ENCODE results near the gene MOK. TPM values are rescaled to one million over a fixed set of nuclear protein-coding genes. Genes with fewer than 3 reads are reported as not detected.
"Not testable (repeated sequence)": the region's sequence is repeated elsewhere in the genome, so short reads cannot be mapped to it uniquely, and the experiment has no call there.

The MOK gene, protein sequence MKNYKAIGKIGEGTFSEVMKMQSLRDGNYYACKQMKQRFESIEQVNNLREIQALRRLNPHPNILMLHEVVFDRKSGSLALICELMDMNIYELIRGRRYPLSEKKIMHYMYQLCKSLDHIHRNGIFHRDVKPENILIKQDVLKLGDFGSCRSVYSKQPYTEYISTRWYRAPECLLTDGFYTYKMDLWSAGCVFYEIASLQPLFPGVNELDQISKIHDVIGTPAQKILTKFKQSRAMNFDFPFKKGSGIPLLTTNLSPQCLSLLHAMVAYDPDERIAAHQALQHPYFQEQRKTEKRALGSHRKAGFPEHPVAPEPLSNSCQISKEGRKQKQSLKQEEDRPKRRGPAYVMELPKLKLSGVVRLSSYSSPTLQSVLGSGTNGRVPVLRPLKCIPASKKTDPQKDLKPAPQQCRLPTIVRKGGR
- polyA plus RNA-seq (2013, experiment 1 of 2; ENCODE audit: insufficient read length) = 6.3 TPM
- 6.8 TPM for polyA plus RNA-seq (2013, experiment 2 of 2; ENCODE audit: insufficient read length)

DNA sequence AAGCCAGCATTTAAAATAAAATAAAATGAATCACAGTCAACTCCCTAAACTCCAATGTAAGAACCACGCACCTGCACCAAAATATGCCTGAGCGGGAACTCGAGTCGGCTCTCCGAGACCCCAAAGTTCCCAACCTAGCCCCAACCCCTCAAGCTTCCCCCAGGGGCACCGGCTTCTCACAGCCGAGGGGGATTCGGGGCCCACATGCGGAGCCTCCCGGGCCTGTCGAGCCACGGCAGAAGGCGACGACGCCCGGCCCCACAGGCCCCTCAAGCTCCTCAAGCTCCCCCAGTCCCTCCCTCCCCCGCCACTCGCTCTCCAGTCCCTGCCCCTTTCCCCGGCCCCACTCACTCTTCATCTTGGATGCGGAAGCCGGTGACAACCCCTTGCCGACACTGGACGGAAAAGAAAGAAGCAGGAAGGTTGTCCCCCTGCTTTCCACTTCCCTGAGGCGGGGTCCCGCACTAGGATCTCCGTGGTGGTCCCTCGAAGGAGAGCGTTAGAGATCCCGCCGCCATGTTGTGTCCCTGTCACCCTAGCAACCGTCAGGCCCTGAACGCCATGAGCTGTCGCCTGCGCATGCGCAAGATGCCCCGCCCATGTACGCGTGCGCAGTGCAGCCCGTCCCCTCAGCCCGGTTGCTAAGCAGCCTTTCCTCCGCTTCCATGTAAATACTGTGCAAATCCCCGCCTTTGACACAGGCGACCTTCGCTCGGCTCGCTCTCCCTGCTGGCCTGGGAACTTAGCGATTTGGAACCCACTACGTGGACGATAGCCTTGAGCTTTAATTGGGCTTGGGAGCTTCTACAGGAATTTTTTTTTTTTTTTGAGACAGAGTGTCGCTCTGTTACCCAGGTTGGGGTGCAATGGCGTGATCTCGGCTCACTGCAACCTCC lies at the start of gene MOK:
MOK (minus strand) TSS at position 554 of the 896 bp plus-strand sequence; CDS start at position 358, 196 bp downstream.
- DNase-seq = peak; percentile 93

DNA sequence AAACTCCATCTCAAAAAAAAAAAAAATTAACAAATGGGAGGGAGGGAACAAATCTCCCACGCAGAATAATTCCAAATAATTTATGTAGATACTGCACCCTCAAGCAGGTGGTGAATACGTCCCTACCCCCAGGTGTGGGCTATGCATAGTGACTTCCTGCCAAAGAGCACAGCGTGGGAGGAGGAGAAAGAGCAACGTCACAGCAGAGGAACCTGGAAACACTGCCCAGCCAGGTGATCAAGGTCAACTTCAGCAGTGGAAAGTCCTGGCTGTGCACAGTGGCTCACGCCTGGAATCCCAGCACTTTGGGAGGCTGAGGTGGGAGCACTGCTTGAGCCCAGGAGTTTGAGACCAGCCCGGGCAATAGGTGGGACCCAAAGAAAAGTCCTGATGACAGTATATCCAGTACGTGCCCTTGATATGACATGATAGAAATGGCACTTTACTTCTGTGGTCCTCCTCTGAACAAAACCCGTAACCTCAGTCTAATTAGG lies 48.2 kb upstream of the MOK start:
- no peak for DNase-seq

DNA sequence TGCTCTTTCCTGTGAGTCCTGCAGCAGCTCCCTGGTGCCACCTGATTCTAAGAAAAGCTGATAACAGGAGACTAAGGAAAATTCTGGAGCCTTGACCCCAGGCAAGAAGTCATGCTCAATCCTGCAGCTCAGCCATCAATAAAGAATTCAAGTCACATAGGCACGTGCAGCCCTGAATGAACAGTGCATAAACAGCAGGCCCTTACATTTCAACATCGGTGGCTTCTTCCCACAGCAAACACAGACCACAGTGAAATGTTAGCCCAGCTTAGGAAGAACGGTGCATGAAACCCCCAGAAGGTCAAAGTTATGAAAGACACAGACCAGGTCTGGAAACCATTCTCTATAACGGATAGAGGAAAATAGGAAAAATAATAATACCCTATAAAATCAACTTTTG lies 47.2 kb upstream of the MOK start:
- DNase-seq = no peak

DNA sequence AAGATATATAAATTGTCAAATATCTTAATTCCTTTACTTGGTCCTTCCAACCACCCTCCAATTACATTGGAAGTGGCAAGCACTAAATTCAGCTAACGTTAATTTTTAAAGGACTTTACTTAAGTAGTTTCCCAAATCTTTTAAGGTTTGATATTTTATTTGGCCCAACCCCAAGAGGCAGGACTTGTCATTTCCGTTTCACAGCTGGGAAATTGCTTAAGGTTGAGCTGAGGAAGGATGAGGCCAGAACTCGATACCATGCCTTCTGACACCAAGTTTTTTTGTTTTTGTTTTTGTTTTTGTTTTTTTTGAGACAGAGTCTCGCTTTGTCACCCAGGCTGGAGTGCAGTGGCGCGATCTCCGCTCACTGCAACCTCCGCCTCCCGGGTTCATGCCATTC lies 46.6 kb upstream of the MOK start:
- not testable (repeated sequence) for DNase-seq

DNA sequence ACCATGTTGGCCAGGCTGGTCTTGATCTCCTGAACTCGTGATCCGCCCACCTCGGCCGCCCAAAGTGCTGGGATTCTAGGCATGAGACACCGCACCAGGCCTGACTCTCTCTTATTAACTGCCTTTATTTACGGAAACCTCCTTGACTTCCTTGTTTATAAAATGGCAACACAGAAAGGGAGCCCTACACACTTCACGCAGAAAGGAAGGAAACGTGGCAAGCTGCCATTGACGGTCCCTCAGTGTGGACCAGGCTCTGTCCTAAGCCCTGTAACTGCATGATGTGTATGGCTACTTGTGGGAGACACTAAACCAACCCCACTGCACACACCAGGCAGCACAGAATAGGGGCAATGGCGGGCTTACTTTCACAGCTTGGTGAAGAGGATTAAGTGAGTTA lies 46.1 kb upstream of the MOK start:
- DNase-seq = no peak

DNA sequence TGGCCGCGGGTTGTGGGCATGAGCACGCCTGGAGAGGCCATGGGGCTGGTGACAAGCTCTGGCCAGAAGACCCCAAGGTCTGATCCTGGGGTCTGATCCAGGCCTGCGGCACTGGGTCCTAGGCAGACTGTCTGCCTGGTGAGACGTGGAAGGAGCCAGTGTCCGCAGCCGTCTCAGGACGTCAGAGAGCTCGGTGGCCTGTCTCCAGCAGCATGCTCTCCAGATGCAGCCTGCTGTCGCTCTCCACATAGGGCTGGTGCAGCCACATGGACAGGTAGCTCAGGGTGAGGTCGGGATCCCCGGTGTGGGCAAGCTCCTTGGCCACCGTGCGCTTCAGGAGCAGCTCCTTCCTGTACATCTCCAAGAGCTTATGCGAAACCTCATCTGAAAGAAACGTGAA lies 43.4 kb upstream of the MOK start:
- DNase-seq = no peak

DNA sequence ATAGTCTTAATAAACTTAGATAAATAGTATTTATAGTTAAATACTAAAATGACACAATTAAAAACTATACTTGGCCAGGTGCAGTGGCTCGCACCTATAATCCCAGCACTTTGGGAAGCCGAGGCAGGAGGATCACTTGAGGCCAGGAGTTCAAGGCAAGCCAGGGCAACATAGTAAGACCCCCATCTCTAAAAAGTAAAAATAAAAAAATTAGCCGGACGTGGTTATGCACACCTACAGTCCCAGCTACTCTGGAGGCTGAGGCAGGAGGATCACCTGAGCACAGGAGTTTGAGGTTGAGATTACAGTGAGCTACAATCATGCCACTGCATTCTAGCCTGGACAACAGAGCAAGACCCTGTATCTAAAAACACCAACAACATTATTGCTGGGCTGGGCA lies 41.7 kb upstream of the MOK start:
- no peak for DNase-seq

DNA sequence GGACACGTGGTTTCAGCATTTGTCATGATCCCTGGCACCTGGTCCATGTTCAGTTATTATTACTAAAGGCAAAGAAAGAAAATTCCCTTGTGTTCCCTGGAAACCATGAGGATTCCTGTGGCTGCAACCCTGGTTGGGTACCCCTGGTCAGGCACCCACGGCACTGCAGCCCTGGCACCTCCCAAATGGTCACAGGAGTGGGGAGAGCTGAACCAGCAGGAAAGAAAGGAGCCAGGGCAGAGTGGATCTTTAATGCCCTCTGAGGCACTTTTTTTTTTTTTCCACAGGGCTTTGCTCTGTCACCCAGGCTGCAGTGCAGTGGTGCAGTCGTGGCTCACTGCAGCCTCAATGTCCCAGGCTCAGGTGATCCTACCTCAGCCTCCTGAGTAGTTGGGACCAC lies 40.3 kb upstream of the MOK start:
- DNase-seq = no peak

DNA sequence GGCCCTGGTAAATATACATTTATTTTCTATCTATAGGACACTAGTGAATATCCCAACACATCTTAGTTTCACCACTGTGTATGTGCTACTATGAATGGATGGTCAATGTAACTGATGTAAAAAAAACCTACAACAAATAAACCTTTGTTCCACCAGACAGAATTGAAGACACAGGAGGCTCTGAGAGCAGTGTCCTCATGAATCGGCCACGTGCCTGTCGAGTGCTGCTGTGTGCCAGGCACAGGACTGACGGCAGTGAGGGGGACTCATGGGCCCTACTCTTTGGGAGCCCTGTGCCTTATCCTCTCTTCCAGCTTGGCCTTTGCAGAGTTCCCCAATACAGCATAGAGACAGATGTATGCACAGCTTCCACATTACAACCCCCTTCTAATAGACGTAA lies 39.5 kb upstream of the MOK start:
- no peak for DNase-seq

DNA sequence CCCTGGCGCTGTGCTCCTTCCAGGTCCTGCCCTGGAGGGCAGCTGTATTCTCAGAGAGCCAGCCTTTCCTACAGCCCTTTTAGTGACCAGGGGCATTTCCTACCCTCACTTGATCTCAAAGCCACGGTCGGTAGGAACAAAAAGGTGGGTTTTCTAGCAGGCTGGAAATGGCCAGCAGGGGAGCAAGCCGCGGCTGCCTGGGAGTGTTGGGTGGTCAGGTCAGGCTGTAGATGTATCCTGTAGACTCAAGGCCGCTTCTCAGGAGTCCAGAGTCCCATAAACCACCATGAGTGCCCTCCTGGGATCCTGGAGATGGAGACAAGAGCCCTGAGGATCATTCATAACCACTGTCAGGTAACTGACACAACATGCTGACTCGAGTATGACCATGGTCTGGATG lies 39.1 kb upstream of the MOK start:
- no peak for DNase-seq

DNA sequence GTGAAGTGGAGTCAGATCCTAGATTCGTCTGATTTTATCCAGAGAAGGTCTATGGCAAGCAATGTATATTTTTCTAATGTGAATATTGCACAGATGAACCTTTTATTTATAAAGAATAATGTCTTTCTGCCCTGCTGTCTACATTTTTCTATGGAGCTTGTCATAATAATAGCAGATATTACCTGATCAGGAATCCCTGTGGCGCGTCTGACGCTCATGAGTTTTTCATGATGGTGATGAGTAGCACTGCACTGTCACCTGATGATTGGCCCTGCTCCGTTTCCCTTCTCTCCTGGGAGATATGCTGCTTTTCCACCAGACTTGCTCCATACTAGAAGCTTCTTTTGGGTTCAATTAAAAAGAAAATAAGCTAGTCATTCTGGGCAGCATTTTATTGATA lies 37.3 kb upstream of the MOK start:
- DNase-seq = no peak

DNA sequence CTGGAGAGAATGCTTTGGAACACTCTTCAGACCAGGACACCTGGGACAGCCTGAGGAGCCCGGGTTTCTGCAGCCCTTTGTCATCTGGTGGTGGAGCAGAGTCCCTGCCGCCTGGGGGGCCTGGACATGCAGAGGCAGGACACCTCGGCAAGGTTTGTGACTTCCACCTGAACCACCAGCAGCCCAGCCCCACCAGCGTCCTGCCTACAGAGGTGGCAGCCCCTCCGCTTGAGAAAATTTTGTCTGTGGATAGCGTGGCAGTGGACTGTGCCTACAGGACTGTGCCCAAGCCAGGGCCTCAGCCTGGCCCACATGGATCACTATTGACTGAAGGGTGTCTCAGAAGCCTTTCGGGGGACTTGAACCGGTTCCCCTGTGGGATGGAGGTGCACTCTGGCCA lies 36.6 kb upstream of the MOK start:
- DNase-seq = no peak

DNA sequence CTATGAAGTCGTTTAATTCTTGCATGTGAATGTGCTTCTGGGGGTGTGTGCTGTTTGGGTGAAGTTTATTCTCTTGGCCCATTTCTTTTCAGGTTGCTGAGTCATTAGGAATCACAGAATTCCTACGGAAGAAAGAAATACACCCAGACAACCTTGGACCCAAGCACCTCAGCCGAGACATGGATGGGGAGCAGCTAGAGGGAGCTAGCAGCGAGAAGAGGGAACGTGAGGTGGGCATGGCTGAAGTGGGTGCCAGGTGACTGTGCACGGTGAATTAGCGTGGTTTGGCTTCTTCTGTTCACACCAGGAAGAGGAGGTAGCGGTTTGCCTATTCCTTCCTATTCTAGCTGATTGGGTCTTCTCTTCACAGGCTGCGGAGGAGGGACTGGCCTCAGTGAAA lies 33.8 kb upstream of the MOK start:
- DNase-seq = no peak

DNA sequence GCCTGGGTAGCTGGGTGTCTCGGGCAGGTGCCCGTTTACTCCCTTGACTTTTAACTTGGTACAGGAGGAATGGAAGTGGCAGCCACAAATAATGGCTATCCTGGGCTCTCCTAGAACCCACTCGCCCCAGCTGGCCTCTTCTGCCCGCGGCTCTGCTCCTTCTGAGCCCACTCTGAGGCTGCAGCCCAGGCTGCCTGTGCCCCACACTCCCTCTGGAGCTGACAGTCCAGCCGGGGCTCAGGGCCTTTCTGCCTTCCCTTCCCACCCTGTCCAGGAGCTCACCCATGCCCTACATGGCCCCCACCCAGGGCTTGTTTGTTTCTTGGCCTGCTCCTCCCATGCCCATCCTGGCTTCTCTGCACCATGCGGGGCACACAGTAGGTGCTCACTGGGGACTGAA lies 30.2 kb upstream of the MOK start:
- DNase-seq = no peak

DNA sequence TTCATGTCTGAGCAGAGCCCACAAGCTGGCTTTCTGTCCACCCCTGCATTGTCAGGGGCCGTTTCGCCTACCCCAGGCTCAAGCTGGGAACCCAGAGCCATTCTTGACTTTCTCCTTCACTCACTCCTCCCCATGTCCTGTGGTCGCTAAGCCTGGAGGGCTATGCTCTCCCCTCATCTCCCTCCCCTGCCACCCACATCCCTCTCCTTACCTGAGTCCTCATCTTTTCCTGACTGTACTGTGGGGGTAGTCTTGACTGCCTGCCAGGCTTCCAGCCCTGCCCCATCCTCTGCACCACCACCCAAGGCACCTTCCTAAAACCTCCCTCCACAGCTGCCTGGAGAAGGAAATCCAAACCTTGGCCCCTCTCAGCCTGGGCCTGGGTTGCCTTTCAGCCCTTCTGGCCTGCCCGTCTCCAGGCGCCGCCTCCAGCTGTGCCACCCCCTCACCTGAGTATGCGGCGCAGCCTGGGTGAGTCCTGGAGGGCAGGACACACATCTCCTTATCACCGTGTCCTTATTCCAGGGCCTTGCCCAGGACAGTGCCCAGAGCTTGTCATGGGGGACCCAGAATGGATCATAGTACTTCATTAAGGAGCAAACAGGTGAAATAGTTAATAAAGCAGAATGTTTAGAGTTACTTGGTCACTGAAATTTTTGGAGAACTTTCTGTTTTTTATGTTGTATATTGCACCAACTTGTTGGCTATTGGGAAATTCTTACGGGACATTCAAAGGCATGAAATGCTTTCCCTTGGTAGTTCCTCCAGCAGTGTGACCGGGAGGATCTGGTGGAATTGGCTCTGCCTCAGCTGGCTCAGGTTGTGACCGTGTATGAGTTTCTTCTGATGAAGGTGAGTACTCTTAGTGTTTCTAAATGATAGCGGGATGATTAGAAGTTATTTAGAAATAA lies 29.1 kb upstream of the MOK start:
- no peak for DNase-seq

DNA sequence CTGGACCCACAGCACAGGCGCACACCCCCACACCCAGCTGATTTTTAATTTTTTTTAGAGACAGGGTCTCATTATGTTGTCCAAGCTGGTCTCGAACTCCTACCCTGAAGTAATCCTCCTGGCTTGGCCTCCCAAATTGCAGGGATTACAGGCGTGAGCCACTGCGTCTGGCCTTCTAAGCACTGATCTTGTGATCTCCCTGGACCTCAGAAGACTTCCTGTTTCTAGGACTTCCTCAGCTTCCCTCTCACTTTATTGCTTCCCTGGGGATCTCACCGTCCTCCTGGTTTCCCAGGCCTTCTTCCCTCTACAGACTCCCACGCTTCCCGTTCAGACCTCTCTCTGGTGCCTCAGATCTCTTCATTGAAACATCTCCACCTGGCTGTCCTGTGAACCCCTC lies 28.4 kb upstream of the MOK start:
- no peak for DNase-seq

DNA sequence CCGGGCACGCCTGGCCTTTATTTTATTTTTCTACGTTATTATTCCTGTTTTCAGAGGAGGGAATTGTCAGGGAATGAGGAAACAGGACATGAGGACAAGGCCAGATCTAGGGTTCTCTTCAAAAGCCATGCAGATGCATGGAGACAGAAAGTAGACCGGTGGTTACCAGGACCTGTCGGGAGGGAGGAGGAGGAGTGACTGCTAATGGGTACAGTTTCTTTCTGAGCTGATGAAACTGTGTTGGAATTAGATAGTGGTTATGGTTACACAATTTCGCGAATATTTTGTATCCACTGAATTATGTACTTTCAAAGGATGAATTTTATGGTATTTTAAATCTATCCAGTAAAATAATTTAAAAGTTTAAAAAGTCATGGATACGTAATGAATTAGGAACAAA lies 25.8 kb upstream of the MOK start:
- no peak for DNase-seq

DNA sequence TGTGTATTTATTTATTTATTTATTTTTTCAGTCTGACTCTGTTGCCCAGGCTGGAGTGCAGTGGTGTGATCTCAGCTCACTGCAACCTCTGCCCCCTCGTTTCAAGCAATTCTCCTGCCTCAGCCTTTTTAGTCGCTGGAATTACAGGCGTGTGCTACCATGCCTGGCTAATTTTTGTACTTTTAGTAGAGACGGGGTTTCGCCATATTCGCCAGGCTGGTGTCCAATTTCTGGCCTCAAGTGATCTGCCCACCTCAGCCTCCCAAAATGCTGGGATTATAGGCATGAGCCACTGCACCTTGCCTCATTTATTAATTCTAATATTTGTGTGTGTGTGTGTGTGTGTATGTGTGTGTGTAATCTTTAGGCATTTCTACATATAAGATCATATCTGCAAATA lies 24.4 kb upstream of the MOK start:
- not testable (repeated sequence) for DNase-seq

DNA sequence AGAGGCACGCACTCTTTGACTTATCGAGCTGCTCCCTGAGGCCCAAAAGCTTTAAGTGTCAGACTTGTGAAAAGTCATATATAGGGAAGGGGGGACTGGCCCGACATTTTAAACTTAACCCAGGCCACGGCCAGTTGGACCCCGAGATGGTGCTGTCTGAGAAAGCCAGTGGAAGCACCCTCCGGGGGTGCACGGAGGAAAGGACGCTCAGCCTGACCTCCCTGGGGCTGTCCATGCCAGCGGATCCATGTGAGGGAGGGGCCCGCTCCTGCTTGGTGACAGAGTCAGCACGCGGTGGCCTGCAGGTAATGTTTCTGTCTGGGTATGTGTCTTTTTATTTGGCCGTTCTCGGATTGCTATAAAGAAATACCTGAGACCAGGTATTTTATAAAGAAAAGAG lies 21.6 kb upstream of the MOK start:
- no peak for DNase-seq

DNA sequence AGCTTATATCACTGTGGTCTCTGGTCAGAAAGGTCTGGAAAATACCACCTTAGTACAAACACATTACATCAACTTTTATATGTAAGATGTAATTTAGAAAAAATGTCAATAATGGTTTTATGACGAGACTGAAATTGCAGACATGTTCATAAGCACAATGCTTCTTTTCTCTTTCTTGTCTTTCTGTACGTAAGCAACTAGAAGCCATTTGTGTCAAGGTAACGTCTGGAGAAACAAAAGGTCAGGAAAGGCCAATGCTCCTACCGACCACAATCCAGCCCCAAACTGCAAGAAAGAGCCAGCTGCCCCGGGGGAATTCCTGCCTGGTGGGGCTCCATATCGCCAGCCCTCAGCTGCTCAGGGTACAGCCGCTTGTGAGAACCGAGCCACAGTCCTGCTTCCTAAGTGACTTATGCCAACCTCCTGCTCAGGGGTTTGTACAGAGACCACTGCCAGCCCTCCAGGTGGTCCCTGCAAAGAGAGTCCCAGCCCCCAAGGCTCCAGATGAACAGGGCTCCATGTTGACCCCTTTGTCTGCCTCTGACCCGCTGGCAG lies 20.9 kb upstream of the MOK start:
- DNase-seq = no peak

DNA sequence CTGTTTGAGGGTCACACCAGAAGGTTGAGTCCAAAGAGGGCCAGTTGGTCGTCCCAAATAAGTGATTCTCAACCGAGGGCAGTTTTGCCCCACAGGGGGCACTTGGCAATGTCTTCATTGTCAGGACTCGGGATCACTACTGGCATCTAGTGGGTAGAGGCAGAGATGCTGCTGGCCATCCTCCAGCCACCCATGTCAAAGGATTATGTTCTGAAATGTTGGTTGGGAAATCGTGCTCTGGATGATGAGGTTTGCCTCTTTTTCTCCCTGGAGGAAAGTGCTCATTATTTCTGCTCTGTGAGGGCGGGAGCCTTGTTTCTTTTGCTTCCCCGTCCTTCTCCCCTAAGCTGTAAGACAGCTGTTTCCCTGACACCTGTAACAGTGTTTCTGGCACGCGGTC lies 18.1 kb upstream of the MOK start:
- DNase-seq = peak; percentile 76

All from fibroblast of skin of abdomen (primary cell).